Measurements from ENCODE around the gene KLHL3. TPM values are rescaled to one million over a fixed set of nuclear protein-coding genes. Genes with fewer than 3 reads are reported as not detected.

KLHL3 gene
- total RNA-seq, 4 donors from 2014 or later, result 1.2 to 29.1 (median 3.4) TPM

DNA sequence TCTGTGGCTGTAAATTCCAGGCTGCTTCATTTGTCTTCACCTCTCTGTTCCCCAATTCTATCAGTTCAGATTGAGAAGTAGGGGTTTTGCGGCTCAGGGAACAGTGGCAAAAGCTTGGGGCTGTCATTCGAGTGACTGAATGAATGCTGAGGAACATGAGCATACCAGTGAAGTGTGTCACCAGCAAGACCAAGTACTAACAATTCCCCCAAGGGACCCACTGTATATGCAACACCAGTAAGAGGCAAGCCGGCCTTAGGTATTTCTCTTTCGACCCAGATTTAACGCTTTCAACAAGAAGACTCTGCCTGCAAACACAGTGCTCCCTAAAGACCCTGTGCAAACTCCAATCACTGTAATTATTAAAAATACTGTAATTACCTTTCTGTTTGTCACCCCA lies 25.8 kb downstream of the KLHL3 start:
- H3K27ac ChIP-seq, result no peak overlapping the region
- H3K27me3 ChIP-seq, result no peaks in the 10 kb centered on the region
- no peaks in the 10 kb centered on the region for H3K36me3 ChIP-seq
- TF ChIP-seq, protein P1, sequence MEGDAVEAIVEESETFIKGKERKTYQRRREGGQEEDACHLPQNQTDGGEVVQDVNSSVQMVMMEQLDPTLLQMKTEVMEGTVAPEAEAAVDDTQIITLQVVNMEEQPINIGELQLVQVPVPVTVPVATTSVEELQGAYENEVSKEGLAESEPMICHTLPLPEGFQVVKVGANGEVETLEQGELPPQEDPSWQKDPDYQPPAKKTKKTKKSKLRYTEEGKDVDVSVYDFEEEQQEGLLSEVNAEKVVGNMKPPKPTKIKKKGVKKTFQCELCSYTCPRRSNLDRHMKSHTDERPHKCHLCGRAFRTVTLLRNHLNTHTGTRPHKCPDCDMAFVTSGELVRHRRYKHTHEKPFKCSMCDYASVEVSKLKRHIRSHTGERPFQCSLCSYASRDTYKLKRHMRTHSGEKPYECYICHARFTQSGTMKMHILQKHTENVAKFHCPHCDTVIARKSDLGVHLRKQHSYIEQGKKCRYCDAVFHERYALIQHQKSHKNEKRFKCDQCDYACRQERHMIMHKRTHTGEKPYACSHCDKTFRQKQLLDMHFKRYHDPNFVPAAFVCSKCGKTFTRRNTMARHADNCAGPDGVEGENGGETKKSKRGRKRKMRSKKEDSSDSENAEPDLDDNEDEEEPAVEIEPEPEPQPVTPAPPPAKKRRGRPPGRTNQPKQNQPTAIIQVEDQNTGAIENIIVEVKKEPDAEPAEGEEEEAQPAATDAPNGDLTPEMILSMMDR (IDR thresholded peaks at IDR 0.05), result no peak
- TF ChIP-seq EP300 (IDR thresholded peaks at IDR 0.05), result no peak
- no peak for TF ChIP-seq POLR2A (IDR thresholded peaks at IDR 0.05)
- TF ChIP-seq POLR2AphosphoS5 (IDR thresholded peaks at IDR 0.05), result no peak
- no peak overlapping the region for H3K4me3 ChIP-seq
- no peak for DNase-seq (ENCODE audit: low spot score in 2 of 2)
- H3K4me1 ChIP-seq, result no peaks in the 10 kb centered on the region
- no peaks in the 10 kb centered on the region for H3K9me3 ChIP-seq
- 93% methylated on average over 5 of the region's 5 CpGs for WGBS

DNA sequence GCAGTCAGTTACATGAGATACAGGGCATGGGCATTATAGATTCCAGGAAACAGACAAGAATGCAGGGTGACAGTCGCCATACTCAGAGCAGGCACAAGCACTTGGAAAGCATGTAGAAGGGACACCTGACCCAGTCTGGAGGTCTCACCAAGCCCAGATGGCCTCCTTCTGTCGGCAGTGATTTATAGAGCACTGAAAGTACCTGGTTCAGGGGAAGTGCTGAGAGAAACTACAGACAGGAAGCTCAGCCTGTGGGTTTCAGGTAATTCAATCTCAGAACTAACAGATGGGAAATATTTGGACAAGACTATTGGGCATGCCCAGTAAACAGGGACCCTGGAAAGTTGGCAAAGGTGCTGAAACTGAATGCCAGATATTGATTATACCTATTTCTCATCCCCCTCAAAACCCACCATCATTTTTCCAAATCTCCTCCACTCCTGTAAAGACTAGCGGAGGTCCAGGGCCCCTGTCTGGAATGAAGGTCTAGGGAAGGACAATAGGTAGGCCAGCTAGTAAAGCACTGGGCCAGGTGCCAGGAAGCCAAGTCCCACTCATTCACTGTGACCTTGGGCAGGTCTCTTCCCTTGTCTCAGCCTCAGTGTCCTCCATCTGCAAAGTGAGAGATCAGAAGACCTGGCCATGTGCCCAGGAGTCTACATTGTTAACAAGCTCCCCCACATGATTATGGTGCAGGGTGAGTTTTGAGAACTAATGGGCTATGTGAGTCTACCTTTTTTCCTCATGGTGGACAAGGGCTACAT lies 26.9 kb downstream of the KLHL3 start:
- DNase-seq (ENCODE audit: low spot score in 2 of 2), result no peak
- H3K27ac ChIP-seq, result no peak overlapping the region
- WGBS, result 93% methylated on average over 3 of the region's 3 CpGs
- no peaks in the 10 kb centered on the region for H3K27me3 ChIP-seq
- TF ChIP-seq EP300 (IDR thresholded peaks at IDR 0.05) (no peak), POLR2A (IDR thresholded peaks at IDR 0.05) (no peak), POLR2AphosphoS5 (IDR thresholded peaks at IDR 0.05) (no peak)
- TF ChIP-seq, protein P1 (IDR thresholded peaks at IDR 0.05), result no peak
- H3K36me3 ChIP-seq, result no peaks in the 10 kb centered on the region
- H3K9me3 ChIP-seq, result no peaks in the 10 kb centered on the region
- H3K4me3 ChIP-seq, result no peak overlapping the region
- no peaks in the 10 kb centered on the region for H3K4me1 ChIP-seq

DNA sequence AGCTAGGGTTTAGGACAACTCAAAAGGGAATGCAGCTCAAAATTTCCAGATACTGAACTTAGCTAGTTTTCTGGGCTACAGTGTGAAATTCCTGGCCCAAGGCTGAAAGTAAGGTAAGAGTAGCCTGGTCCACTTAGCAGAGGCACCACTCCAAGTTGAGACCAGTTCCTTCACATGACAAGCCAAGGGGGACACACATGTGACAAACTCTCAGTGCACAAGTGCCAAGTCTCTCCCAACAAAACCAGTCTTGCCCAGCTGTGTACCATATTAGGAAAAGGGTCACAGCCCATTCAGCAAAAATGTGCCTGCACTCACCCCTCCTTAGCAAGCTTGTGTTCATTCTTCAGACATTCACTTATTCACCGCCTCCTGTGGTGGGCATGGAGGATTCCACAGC lies 27.8 kb downstream of the KLHL3 start:
- no peak for TF ChIP-seq EP300 (IDR thresholded peaks at IDR 0.05)
- TF ChIP-seq POLR2A (IDR thresholded peaks at IDR 0.05), result no peak
- TF ChIP-seq, protein P1 (IDR thresholded peaks at IDR 0.05), result no peak
- no peak for TF ChIP-seq POLR2AphosphoS5 (IDR thresholded peaks at IDR 0.05)
- no peak for DNase-seq (ENCODE audit: low spot score in 2 of 2)
- Histone ChIP-seq H3K4me3 (no peak overlapping the region), H3K4me1 (no peaks in the 10 kb centered on the region), H3K27ac (no peak overlapping the region), H3K27me3 (no peaks in the 10 kb centered on the region), H3K36me3 (no peaks in the 10 kb centered on the region), H3K9me3 (no peaks in the 10 kb centered on the region)
- 94% methylated on average over 1 of the region's 1 CpG for WGBS

DNA sequence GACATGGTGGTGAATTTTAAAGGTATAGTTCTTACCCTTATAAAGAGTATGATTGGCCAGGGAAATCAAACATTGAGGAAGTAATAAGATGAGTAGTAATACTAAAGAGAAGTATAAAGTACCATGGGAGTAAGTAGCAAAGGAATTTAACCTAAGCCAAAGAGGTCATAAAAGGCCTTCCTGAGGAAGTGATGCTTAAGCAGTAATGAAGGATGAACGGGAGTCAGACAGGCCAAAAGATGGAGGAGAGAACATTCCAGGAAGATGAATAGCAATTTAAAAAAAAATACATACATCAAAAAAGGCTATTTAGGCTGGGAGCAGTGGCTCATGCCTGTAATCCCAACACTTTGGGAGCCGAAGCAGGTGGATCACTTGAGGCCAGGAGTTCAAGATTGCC lies 29.0 kb downstream of the KLHL3 start:
- WGBS, result 85% methylated on average over 2 of the region's 2 CpGs
- Histone ChIP-seq H3K9me3 (no peaks in the 10 kb centered on the region), H3K27me3 (no peaks in the 10 kb centered on the region), H3K36me3 (no peaks in the 10 kb centered on the region), H3K4me3 (no peak overlapping the region), H3K4me1 (no peaks in the 10 kb centered on the region), H3K27ac (no peak overlapping the region)
- TF ChIP-seq EP300 (IDR thresholded peaks at IDR 0.05), result no peak
- TF ChIP-seq, protein P1 (IDR thresholded peaks at IDR 0.05), result no peak
- TF ChIP-seq POLR2A (IDR thresholded peaks at IDR 0.05), result no peak
- DNase-seq (ENCODE audit: low spot score in 2 of 2), result no peak

DNA sequence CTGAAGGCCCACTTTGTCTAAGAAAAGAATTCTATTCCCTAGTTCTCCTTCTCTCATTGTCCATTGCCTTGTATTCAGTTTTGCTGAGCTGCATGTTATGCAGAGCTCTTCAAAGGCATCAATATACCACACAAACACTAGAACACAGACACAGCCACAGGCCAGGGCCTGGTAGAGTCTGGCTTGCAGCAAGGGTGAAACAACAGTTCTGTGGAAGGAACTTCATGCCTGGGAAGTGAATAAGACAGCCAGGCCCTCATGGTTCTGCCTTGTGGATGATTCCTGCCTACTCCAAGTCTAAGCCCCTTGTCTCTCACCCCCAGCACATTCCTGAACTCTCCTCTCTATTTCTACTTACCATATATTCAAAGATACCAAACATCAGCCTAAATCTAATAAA lies 30.8 kb downstream of the KLHL3 start:
- no peak for DNase-seq (ENCODE audit: low spot score in 2 of 2)
- TF ChIP-seq, protein P1 (IDR thresholded peaks at IDR 0.05), result no peak
- TF ChIP-seq POLR2A (IDR thresholded peaks at IDR 0.05), result no peak
- TF ChIP-seq EP300 (IDR thresholded peaks at IDR 0.05), result no peak
- no peak for TF ChIP-seq POLR2AphosphoS5 (IDR thresholded peaks at IDR 0.05)
- H3K27ac ChIP-seq, result no peak overlapping the region
- H3K4me1 ChIP-seq, result no peaks in the 10 kb centered on the region
- H3K9me3 ChIP-seq, result no peaks in the 10 kb centered on the region
- H3K36me3 ChIP-seq, result no peaks in the 10 kb centered on the region
- H3K27me3 ChIP-seq, result no peaks in the 10 kb centered on the region
- no peak overlapping the region for H3K4me3 ChIP-seq

Data from suprapubic skin (tissue), 4 donors.